IPS-18c (cell line): ENCODE measurements around the gene CCDC12.

ENCODE experiments used
- H3K4me3 ChIP-seq: 2 replicates; pipeline ENCODE4 v1.7.0; 2013; ENCODE audit warnings: low read depth, mild to moderate bottlenecking, low read length, moderate library complexity; ENCODE audit not compliant: insufficient read depth
- H3K9me3 ChIP-seq: one replicate; pipeline ENCODE4 v1.6.1; 2013; ENCODE audit warnings: mild to moderate bottlenecking, low read length, moderate library complexity; ENCODE audit not compliant: control insufficient read depth, insufficient read depth

Gene CCDC12

GRCh38 chr3:46988616-46989015, 12.1 kb upstream of the CCDC12 start:
- H3K9me3 ChIP-seq, result no peaks in the 10 kb centered on the region
- H3K4me3 ChIP-seq, result no peak overlapping the region; the same call in 1 of the 2 replicates

DNA sequence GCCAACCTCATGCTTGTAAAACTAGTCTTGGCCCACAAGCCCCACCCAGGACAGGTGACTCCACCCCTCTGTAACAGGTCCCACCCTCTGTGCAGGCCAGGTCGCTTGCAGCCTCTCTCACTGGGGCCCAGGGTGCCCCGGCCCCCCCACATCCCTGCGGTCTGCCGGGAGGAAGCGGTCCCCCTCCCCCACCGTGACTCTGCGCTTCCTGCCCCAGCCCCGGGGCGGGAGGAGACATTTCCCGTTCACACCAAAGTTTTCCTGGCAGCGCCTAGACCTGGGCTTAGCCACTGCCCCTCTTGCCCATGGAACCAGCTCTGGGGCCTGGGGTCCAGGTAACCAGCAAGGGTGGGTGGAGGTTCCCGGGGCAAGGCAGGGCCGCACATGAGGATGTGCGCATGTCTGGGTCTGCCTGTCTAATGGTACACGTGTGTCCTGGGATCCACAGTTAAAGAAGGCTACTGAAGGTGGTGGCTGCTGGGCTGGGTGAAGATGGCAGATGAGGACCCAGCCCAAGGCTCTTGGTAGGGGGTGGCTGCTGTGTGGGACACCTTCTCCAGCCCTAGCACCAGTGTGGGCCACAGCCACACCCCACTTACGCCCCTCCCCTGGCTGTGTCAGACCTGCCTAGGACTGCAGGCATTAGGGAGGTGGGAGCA, 11.3 kb upstream of the CCDC12 start:
- peak overlapping the region; percentile 20; the same call in 1 of the 2 replicates for H3K4me3 ChIP-seq

DNA sequence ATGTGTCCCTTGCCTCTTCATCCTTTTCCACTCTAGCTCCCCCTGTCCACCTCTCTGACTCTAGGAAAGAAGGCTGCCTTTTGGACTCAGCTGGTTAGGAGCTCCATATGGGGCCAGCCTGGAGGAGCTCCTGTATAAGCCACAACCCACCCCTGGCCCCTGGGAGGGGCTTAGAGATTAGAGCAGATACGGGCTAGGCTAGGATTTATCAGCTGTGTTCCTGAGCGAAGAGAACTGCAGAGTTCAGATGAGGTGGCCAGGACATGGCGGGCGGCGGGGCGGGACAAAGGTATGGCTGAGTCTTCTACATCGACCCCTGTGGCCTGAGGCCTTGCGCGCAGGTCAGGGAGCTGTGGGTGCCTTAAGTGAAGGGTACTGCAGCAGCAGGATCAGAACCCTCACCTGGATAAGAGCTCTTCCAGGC, 10.8 kb upstream of the CCDC12 start:
- H3K4me3 ChIP-seq, result no peak overlapping the region
- no peaks in the 10 kb centered on the region for H3K9me3 ChIP-seq

More for the DNA sequence above, 11.3 kb upstream of the CCDC12 start:
- no peaks in the 10 kb centered on the region for H3K9me3 ChIP-seq

DNA sequence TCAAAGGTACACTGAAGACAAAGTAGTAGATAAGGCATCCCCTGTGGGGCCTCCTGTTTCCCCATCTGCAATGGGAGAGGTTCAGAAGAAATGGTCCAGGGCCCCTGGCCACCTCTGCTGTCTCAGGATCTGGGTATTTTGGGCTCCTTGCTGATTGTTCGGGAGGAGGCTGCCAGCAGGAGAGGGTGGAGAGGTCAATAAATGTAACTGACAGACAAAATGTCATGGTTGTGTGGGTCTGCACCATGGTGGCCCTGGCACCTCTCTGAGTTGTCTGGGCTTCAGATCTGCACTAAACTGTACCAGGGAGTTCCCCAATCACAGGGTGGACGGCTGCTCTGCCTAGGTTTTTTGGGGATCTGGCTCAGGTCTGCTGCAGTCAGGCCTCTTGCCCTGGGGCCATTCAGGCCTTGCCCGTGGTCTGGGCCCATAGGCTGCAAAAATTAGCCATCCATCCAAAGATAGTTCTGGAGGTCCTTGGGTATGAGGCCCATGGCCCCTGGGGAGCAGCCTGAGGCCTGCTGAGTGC, 10.3 kb upstream of the CCDC12 start:
- Histone ChIP-seq H3K4me3 (no peak overlapping the region), H3K9me3 (no peaks in the 10 kb centered on the region)

GRCh38 chr3:46986055-46986730, 9.6 kb upstream of the CCDC12 start:
- Histone ChIP-seq H3K9me3 (no peaks in the 10 kb centered on the region), H3K4me3 (no peak overlapping the region)

DNA sequence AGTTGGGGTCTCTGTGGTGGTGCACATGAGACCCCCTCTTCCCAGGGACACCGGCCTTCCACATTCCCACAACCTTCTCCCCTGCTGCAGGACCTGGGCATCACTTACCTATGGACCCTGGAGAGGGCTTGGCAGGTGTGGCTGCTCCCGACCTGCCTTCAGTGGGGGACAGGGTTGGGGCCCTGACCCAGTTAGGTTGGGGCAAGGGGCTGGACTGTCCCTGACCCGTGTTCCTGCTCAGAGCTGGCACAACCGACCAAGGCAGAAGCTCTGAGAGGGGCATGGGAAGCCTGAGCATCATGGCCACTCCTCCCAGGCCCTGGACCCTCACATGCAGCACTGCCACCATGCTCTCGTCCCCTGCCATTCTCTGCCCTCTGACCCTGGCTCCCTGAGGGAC, 9.0 kb upstream of the CCDC12 start:
- no peak overlapping the region for H3K4me3 ChIP-seq
- no peaks in the 10 kb centered on the region for H3K9me3 ChIP-seq

- H3K4me3 ChIP-seq, result no peak overlapping the region
- no peaks in the 10 kb centered on the region for H3K9me3 ChIP-seq
These were observed 8.3 kb upstream of the CCDC12 start for GRCh38 chr3:46984591-46985459.

DNA sequence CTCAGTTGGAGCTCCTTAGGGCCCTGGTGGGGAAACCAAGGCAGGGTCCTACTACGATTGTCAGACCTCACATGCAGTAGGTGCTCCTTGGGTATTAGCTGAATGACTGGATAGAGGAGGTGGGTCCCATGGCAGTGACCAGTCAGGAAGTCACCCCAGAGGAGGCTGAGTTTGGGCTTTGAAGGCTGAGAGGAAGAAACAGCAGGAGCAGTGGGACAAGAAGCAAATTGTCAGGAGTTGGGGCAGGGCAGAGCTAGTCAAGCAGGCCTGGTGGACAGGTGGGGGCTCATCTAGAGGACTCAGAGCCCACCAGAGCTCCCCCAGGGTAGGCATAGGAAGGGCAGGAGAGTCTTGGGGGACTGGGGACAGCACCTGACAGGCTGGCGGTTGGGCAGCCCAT, 6.0 kb upstream of the CCDC12 start:
- Histone ChIP-seq H3K4me3 (no peak overlapping the region), H3K9me3 (no peaks in the 10 kb centered on the region)

DNA sequence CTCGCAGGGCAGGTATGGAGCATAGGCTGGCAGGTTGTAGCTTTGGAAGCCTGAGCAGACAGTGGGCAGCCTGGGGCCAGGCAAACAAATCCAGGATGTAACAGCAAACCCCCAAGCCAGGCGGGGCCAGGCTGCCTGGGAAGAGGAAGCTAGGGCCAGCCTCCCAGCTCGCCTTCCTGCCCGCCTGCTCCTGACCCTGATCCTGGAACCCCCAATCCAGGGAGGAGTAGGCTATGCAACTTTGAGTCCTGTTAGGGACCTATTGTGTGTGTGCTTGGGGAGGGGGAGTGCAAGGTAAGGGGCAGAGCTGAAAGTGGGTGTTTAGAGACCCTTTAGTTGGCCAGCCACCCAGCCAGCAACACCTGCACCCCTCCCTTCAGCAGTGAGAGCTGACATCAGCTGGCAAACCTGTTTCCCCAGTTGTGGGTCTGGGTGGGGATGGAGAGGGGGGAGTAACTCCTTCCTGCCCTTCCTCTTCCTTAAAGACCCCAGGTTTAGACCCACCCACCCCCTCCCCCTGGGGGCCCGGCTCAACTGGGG, 5.5 kb upstream of the CCDC12 start:
- Histone ChIP-seq H3K4me3 (peak overlapping the region; percentile 20), H3K9me3 (no peaks in the 10 kb centered on the region)

DNA sequence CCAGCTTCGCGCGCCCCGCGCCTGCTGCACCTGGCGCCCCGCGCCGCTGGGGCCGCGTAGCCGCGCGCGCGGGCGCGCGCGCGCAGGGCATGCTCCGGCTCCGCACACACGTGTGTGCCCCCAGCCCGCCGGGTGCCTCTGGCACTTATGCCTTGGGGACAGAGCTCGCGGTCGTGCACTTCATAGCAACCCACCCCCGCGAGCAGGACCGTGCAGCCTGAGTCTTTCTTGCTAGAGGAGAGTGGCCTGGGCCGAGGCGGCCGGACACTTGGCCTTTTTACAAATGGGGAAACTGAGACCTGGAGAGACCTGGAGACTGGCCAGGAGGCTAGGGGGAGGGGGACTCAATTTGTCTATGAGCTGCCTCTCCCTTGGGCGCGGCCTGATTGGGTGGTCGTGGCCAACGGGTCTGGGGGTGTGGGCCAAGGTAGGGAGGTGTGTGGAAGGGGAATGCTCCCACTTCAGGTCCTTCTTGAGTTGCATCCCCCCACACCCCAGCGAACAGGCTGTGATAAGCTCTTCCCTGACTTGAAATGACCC, 3.5 kb upstream of the CCDC12 start:
- peak overlapping the region; percentile 76 for H3K4me3 ChIP-seq

DNA sequence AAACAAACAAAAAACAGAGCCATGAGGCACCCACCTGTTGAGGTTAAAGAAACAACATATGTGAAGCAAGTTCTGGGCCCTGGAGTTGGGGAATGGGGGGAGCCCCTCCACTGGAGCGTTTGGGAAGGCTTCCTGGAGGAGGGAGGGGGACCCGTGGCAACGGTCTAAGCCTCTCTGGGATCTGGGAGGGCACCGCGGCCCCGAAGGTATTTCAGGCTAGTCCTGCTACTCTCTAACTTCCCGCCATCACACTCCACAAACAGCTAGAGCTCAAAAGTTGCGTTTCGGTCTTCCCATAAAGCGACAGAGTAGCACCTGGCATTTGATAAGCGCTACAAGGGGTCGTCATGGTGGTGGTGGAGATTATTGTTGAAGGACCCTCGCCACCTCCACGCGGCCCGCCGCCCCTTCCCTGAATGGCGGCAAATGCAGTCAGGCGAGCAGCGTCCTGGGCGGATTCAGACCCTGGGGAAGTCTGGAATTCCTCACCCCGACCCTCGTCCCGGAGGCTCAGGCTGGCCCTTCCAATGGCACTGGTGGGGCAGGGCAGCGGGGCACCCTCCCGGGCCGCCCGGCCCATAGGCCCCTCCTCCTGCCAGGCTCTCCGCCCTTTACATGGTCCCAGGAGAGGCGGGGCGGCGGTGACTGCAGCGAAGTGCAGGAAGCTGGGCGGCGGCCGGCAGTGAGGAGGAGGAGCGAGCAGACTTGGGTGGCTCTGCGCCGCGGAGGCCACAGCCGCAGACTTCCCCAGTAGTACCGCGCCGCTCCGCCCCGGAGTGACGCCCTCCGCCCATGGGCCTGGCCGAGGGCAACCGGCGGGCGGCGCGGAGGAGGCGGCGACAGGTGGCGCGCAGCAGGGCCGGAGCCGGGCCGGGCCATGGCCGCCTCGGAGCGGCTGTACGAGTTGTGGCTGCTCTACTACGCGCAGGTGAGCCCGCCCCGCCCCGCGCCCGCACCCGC, 2.7 kb upstream of the CCDC12 start, which contains the start of gene NBEAL2:
TSS of gene NBEAL2 (plus strand) at position 682 of the 960 bp plus-strand sequence. CDS start at position 878, 196 bp downstream.
- no peaks in the 10 kb centered on the region for H3K9me3 ChIP-seq
- H3K4me3 ChIP-seq, result peak within 1 kb of the TSS; percentile 76

More for the DNA sequence above, 3.5 kb upstream of the CCDC12 start:
- no peaks in the 10 kb centered on the region for H3K9me3 ChIP-seq

GRCh38 chr3:46978381-46978780, 1.8 kb upstream of the CCDC12 start:
- Histone ChIP-seq H3K9me3 (no peaks in the 10 kb centered on the region), H3K4me3 (no peak overlapping the region; the same call in 1 of the 2 replicates)

DNA sequence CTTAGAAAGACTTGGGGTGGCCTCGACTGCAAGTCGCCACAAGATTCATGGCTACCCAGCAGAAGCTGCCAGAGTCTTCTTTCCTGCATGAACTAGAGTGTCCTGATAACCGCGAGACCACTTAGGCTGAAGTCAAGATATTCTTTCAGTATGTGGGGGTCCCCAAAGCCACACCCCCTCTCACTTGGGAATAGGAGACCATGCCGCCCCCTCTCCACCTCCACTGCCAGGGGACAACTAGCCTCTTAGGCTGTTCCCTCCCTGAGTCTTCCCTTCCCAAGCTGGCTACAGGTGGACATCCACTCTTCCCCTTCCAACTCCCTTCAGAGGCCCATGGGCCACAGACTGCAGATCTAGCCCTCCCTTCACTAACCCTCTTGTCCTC, 1.3 kb upstream of the CCDC12 start:
- H3K9me3 ChIP-seq, result no peaks in the 10 kb centered on the region
- no peak overlapping the region for H3K4me3 ChIP-seq

DNA sequence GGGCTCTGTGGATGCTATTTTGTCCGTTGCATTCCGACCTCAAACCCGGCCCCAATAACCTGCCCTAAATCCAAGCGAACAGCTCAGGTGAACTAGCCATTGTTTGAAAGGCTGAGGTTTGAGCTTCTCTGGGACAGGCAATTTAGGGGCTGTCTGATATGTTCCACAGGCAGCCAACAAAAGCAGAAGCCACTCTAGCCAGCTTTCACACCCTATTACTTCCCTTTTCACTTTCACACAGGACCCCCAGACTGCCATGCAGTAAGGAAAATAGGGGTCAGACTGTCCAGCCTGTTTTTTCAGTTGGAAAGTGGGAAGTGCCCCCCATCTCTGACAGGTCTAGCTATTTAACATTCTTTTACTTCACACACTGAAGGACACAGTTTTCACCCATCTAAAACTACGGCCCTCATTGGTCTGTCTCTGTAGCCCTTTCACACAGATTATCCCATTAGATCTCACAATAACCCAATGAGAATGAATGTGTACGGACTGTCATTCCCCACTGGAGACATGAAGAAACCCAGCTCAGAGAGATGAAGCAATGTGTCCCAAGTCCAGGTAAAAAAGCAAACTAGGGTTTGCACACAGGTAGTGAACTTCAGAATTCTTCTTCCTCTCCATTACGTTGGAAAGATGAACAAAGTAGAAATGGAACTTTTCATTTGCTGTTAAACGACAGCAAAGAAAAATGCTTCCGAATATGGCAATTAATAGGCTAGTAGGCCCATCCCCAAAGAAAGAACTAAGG, 1.9 kb downstream of the CCDC12 start:
- Histone ChIP-seq H3K4me3 (no peak overlapping the region), H3K9me3 (no peaks in the 10 kb centered on the region)

GRCh38 chr3:46972396-46972795, 4.1 kb downstream of the CCDC12 start:
- H3K9me3 ChIP-seq, result no peaks in the 10 kb centered on the region
- H3K4me3 ChIP-seq, result no peak overlapping the region
